Body of pancreas (tissue), 4 donors: ENCODE data around the gene PPP2R5B. TPM values are rescaled to one million over a fixed set of nuclear protein-coding genes. Genes with fewer than 3 reads are reported as not detected.
A peak's percentile ranks its signal among the peaks of the same experiment; 100 is the strongest.

Experiments used
- ATAC-seq: fragments of 150-250 bp; one replicate; pipeline ENCODE4 v1.9.1; 2016
- DNase-seq, 4 donors: peaks; one replicate each; pipeline ENCODE4 v3.0.0-alpha.2; 2019
- H3K27ac ChIP-seq, 4 donors: fragments of 200-600 bp; sonication (generic); 1 replicate in 3 of 4; 2 replicates in 1 of 4; pipeline versions ENCODE4 v1.5.1 to v1.6.1; 2016 to 2019; ENCODE audit warnings: mild to moderate bottlenecking in 1 of 4, mixed read lengths in 1 of 4, moderate library complexity in 1 of 4
- H3K27me3 ChIP-seq, 2 donors: fragments of 200-600 bp; sonication (generic); one replicate each; pipeline ENCODE4 v1.6.0; 2016; ENCODE audit warnings: mild to moderate bottlenecking in 1 of 2
- H3K36me3 ChIP-seq, 2 donors: fragments of 200-600 bp; sonication (generic); replicated peaks in 1 of 2; 2 replicates each; pipeline ENCODE4 v1.5.1; 2016; ENCODE audit warnings: low read depth in 2 of 2; ENCODE audit not compliant: insufficient read depth in 1 of 2
- H3K4me1 ChIP-seq: fragments of 200-600 bp; sonication (generic); one replicate; pipeline ENCODE4 v1.6.0; 2016
- H3K4me3 ChIP-seq, 2 donors: fragments of 200-600 bp; sonication (generic); 1 replicate in 1 of 2; 2 replicates in 1 of 2; pipeline ENCODE4 v1.5.1; 2016 to 2019
- H3K9me3 ChIP-seq, 3 donors: fragments of 200-600 bp; sonication (generic); 1 replicate in 2 of 3; 2 replicates in 1 of 3; pipeline ENCODE4 v1.5.1; 2016
- CTCF ChIP-seq, 7 experiments: fragments of 450-650 bp in 4 of 7; fragments of 200-600 bp in 3 of 7; sonication (generic) in 3 of 7; IDR thresholded peaks; one replicate each; pipeline ENCODE4 v1.5.1; 2016 to 2019; ENCODE audit warnings: antibody characterized with exemption in 7 of 7
- POLR2A ChIP-seq, 3 donors: fragments of 450-650 bp; IDR thresholded peaks; one replicate each; pipeline ENCODE4 v1.6.1; 2016; ENCODE audit warnings: antibody characterized with exemption in 3 of 3, mild to moderate bottlenecking in 2 of 3
- WGBS, 2 donors: methylation state at CpG; one replicate each; pipeline ENCODE4 v1.1.5; 2017; 5-methylcytosine and 5-hydroxymethylcytosine counted together
- intact Hi-C: fragments of 100-400 bp; cut with DNase I; formaldehyde crosslinking; loops from one replicate; pipeline ENCODE4 v1.15.1; 2023
- total RNA-seq, 2 donors: library from RNA; depleted of rRNA; stranded (reverse); fragments of >200 nt; gene quantifications; one replicate each; pipeline ENCODE4 v1.1.0, GENCODE V29; 2016

PPP2R5B gene
- total RNA-seq, 2 donors from 2014 or later, result 12.7 to 35.6 TPM

DNA sequence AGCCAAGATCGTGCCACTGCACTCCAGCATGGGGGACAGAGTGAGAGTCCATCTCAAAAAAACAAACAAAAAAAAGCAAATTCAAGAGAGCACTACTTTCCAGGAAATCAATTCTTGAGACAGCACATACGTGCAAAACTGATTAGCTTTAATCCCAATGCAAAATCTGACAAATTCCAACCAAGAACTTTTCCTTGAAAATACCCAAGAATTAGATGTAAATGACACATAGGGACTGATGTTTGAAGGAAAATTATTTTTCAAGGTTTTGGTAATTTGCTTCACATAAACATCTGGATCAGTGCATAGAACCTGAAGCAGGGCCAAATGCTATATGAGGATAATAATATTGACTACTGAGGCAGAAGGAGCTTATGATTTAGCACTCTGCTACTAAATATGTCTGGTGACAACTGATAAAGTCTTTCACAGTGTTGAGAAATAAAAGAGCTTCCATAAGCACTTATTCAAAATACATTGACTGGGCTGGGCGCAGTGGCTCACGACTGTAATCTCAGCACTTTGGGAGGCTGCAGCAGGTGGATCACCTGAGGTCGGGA, 38.7 kb downstream of the PPP2R5B start:
- WGBS, 2 donors, result 72% methylated on average over 5 of the region's 5 CpGs
- Histone ChIP-seq H3K27me3 (no peaks in the 10 kb centered on the region), H3K9me3 (no peaks in the 10 kb centered on the region), H3K4me1 (no peaks in the 10 kb centered on the region), H3K36me3 (no peaks in the 10 kb centered on the region), H3K27ac (no peak overlapping the region), H3K4me3 (no peak overlapping the region)
- no peak for TF ChIP-seq POLR2A (IDR thresholded peaks at IDR 0.05)
- TF ChIP-seq CTCF (IDR thresholded peaks at IDR 0.05), result no peak
- intact Hi-C loops, result no loop called here
- ATAC-seq (no peak), DNase-seq (no peak)

DNA sequence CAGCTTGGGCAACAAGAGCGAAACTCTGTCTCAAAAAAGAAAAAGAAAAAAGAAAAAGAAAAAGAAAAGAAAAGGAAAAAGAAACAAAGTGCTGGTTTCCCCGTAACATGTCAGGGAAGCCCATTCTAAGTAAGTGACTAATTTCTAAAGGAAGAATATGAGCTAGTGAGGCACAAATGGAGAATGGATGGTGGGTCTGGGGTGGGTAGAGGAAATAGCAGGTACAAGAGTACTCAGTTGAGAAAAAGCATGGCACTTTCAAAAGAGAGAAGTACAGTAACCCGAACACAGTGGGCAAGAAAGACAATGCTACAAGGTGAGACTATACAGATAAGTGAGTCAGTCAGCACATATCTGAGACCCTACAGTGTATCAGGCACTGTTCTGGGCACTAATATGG, 42.9 kb downstream of the PPP2R5B start:
- Histone ChIP-seq H3K4me3 (no peak overlapping the region), H3K27ac (no peak overlapping the region), H3K4me1 (peaks cover 10% of the 10 kb centered on the region), H3K36me3 (no peaks in the 10 kb centered on the region), H3K27me3 (no peaks in the 10 kb centered on the region), H3K9me3 (no peaks in the 10 kb centered on the region)
- TF ChIP-seq POLR2A (IDR thresholded peaks at IDR 0.05), result no peak
- TF ChIP-seq CTCF (IDR thresholded peaks at IDR 0.05), result no peak
- intact Hi-C loops, result no loop called here
- no peak for DNase-seq
- no peak for ATAC-seq
- 89 to 91% methylated on average over 3 of the region's 3 CpGs for WGBS, 2 donors

DNA sequence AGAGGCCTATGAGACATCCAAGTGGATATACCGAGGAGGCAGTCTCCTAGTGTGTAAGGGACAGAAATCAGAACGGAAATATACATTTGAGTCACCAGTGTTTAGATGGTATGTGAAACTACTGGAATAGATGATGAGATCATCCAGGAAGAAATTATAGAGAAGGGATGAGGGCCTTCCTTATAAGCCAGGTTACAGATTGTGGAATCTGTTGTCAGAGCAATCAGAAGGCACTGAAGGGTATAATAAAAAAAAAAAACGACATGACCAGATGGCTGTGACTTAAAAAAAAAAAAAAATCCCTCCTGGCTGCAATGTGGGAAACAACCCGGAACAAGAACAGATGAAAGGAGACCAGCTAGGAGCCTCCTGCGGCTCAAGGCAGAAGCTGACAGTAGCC, 44.7 kb downstream of the PPP2R5B start:
- Histone ChIP-seq H3K27ac (no peak overlapping the region), H3K9me3 (no peaks in the 10 kb centered on the region), H3K4me1 (peaks cover 10% of the 10 kb centered on the region), H3K4me3 (no peak overlapping the region), H3K36me3 (no peaks in the 10 kb centered on the region), H3K27me3 (no peaks in the 10 kb centered on the region)
- ATAC-seq, result no peak
- DNase-seq, result no peak
- 48 to 64% methylated on average over 5 of the region's 5 CpGs for WGBS, 2 donors
- intact Hi-C loops, result no loop called here
- no peak for TF ChIP-seq POLR2A (IDR thresholded peaks at IDR 0.05)
- TF ChIP-seq CTCF (IDR thresholded peaks at IDR 0.05), result no peak

- no peaks in the 10 kb centered on the region for H3K27me3 ChIP-seq
- H3K36me3 ChIP-seq, result no peaks in the 10 kb centered on the region
- H3K4me3 ChIP-seq, result no peak overlapping the region
- no peak overlapping the region for H3K27ac ChIP-seq
- H3K9me3 ChIP-seq, result no peaks in the 10 kb centered on the region
- ATAC-seq (no peak), DNase-seq (peak in 1 of 4 donors; percentile 60)
- no peak for TF ChIP-seq CTCF (IDR thresholded peaks at IDR 0.05)
- TF ChIP-seq POLR2A (IDR thresholded peaks at IDR 0.05), result no peak
- intact Hi-C loops, result no loop called here
- 81 to 84% methylated on average over 8 of the region's 8 CpGs for WGBS, 2 donors
- peaks cover 10% of the 10 kb centered on the region for H3K4me1 ChIP-seq
Observed at GRCh38 chr11:64970731-64971151, 46.3 kb downstream of the PPP2R5B start.
